Peyer's patch (tissue), 4 donors: ENCODE data around the gene THRAP3. TPM values are rescaled to one million over a fixed set of nuclear protein-coding genes. Genes with fewer than 3 reads are reported as not detected.

ENCODE experiments used
- DNase-seq, 3 donors: peaks; one replicate each; pipeline ENCODE4 v3.0.0-alpha.2; 2017 to 2019
- H3K27ac ChIP-seq, 4 donors: fragments of 200-600 bp; sonication (generic); one replicate each; pipeline ENCODE4 v1.5.1; 2016 to 2019
- H3K27me3 ChIP-seq, 2 donors: fragments of 200-600 bp; sonication (generic); one replicate each; pipeline ENCODE4 v1.5.1; 2019
- H3K36me3 ChIP-seq, 3 donors: fragments of 200-600 bp; sonication (generic); one replicate each; pipeline ENCODE4 v1.5.1; 2016 to 2019
- H3K4me1 ChIP-seq, 4 donors: fragments of 200-600 bp; sonication (generic); one replicate each; pipeline ENCODE4 v1.5.1; 2016 to 2019
- H3K4me3 ChIP-seq, 4 donors: fragments of 200-600 bp; sonication (generic); 1 replicate in 3 of 4; 2 replicates in 1 of 4; pipeline ENCODE4 v1.5.1; 2016 to 2019; ENCODE audit warnings: mild to moderate bottlenecking in 1 of 4
- H3K9me3 ChIP-seq, 4 donors: fragments of 200-600 bp; sonication (generic); one replicate each; pipeline ENCODE4 v1.5.1; 2016 to 2019; ENCODE audit warnings: mild to moderate bottlenecking in 1 of 4
- CTCF ChIP-seq, 6 experiments: fragments of 450-650 bp in 4 of 6; fragments of 200-600 bp in 2 of 6; sonication (generic) in 1 of 6; IDR thresholded peaks; one replicate each; pipeline ENCODE4 v1.5.1; 2017 to 2019; ENCODE audit warnings: antibody characterized with exemption in 6 of 6, mild to moderate bottlenecking in 3 of 6, moderate library complexity in 1 of 6
- POLR2A ChIP-seq, 2 donors: fragments of 450-650 bp; IDR thresholded peaks; one replicate each; pipeline ENCODE4 v1.5.1; 2017; ENCODE audit warnings: antibody characterized with exemption in 2 of 2, mild to moderate bottlenecking in 2 of 2, moderate library complexity in 2 of 2
- total RNA-seq, 4 donors: library from RNA; depleted of rRNA; stranded (reverse); fragments of >200 nt; gene quantifications; one replicate each; pipeline ENCODE4 v1.1.0, GENCODE V29; 2016

THRAP3 gene
- total RNA-seq, 4 donors from 2014 or later = 49.5 to 99.0 (median 64.4) TPM

- DNase-seq = peak in 1 of 3 donors; percentile 45
- peak overlapping the region; percentile 65 to 84 (median 82) for H3K4me3 ChIP-seq
- TF ChIP-seq POLR2A (IDR thresholded peaks at IDR 0.05) = no peak
- no peak for TF ChIP-seq CTCF (IDR thresholded peaks at IDR 0.05)
- no peaks in the 10 kb centered on the region for H3K27me3 ChIP-seq
- peaks cover 0 to 17% (median 0%) of the 10 kb centered on the region in 3 donors for H3K36me3 ChIP-seq
- peaks cover 5 to 14% (median 7%) of the 10 kb centered on the region in 4 donors for H3K4me1 ChIP-seq
- H3K27ac ChIP-seq = no peak overlapping the region
- no peaks in the 10 kb centered on the region for H3K9me3 ChIP-seq
These were observed 83.5 kb downstream of the THRAP3 start for GRCh38 chr1:36307601-36308330.

- no peaks in the 10 kb centered on the region for H3K27me3 ChIP-seq
- peak in 1 of 3 donors; percentile 15 for DNase-seq
- no peak for TF ChIP-seq POLR2A (IDR thresholded peaks at IDR 0.05)
- no peak for TF ChIP-seq CTCF (IDR thresholded peaks at IDR 0.05)
- H3K9me3 ChIP-seq = no peaks in the 10 kb centered on the region
- no peak overlapping the region for H3K4me3 ChIP-seq
- H3K27ac ChIP-seq = no peak overlapping the region
- H3K36me3 ChIP-seq = peaks cover 0 to 5% (median 0%) of the 10 kb centered on the region in 3 donors
- H3K4me1 ChIP-seq = peaks cover 5 to 14% (median 7%) of the 10 kb centered on the region in 4 donors
These were observed 85.2 kb downstream of the THRAP3 start for GRCh38 chr1:36309397-36309796.

GRCh38 chr1:36320291-36320761 is 96.1 kb downstream of the THRAP3 start:
- no peaks in the 10 kb centered on the region for H3K27me3 ChIP-seq
- peaks cover 0 to 39% (median 20%) of the 10 kb centered on the region in 4 donors for H3K4me1 ChIP-seq
- peak overlapping the region; percentile 2 to 88 (median 80) for H3K27ac ChIP-seq
- DNase-seq = no peak
- H3K36me3 ChIP-seq = no peaks in the 10 kb centered on the region
- H3K4me3 ChIP-seq = peak overlapping the region; percentile 23 to 89 (median 61)
- no peaks in the 10 kb centered on the region for H3K9me3 ChIP-seq
- TF ChIP-seq CTCF (IDR thresholded peaks at IDR 0.05) (no peak), POLR2A (IDR thresholded peaks at IDR 0.05) (no peak)

- peak overlapping the region; percentile 2 to 88 (median 80) for H3K27ac ChIP-seq
- peaks cover 0 to 39% (median 20%) of the 10 kb centered on the region in 4 donors for H3K4me1 ChIP-seq
- no peak for DNase-seq
- H3K9me3 ChIP-seq = no peaks in the 10 kb centered on the region
- no peaks in the 10 kb centered on the region for H3K27me3 ChIP-seq
- no peaks in the 10 kb centered on the region for H3K36me3 ChIP-seq
- peak overlapping the region; percentile 23 to 89 (median 61) for H3K4me3 ChIP-seq
- no peak for TF ChIP-seq POLR2A (IDR thresholded peaks at IDR 0.05)
These were observed 96.5 kb downstream of the THRAP3 start for GRCh38 chr1:36320767-36321118.

- H3K36me3 ChIP-seq = no peaks in the 10 kb centered on the region
- DNase-seq = peak in 2 of 3 donors; percentile 67 to 74
- TF ChIP-seq POLR2A (IDR thresholded peaks at IDR 0.05) = no peak
- TF ChIP-seq CTCF (IDR thresholded peaks at IDR 0.05) = no peak
- peak overlapping the region; percentile 2 to 88 (median 80) for H3K27ac ChIP-seq
- peaks cover 0 to 39% (median 20%) of the 10 kb centered on the region in 4 donors for H3K4me1 ChIP-seq
- no peaks in the 10 kb centered on the region for H3K27me3 ChIP-seq
- H3K9me3 ChIP-seq = no peaks in the 10 kb centered on the region
- peak overlapping the region; percentile 23 to 89 (median 61) for H3K4me3 ChIP-seq
These were observed 97.1 kb downstream of the THRAP3 start for GRCh38 chr1:36321119-36321951.
